ENCODE measurements around the gene RXRA. TPM values are rescaled to one million over a fixed set of nuclear protein-coding genes. Genes with fewer than 3 reads are reported as not detected.

RXRA gene
- total RNA-seq, 4 donors from 2014 or later = 39.4 to 81.3 (median 67.4) TPM

GRCh38 chr9:134460206-134460605 is 134.0 kb downstream of the RXRA start:
- H3K27me3 ChIP-seq = no peaks in the 10 kb centered on the region
- whole genome bisulfite sequencing, 2 donors = 94 to 97% methylated on average over 12 of the region's 12 CpGs
- intact Hi-C loops (cut with DNase I) = no loop called here
- no peak for TF ChIP-seq POLR2A (IDR thresholded peaks at IDR 0.05)
- TF ChIP-seq CTCF (IDR thresholded peaks at IDR 0.05) = no peak
- H3K4me1 ChIP-seq = peaks cover 18 to 30% of the 10 kb centered on the region in 2 donors
- no peak overlapping the region for H3K27ac ChIP-seq
- DNase-seq = no peak
- H3K9me3 ChIP-seq = no peaks in the 10 kb centered on the region
- H3K4me3 ChIP-seq (replicated peaks in 1 of 3) = no peak overlapping the region
- H3K36me3 ChIP-seq = no peaks in the 10 kb centered on the region

- DNase-seq = no peak
- intact Hi-C loops (cut with DNase I) = no loop called here
- H3K9me3 ChIP-seq = no peaks in the 10 kb centered on the region
- TF ChIP-seq CTCF (IDR thresholded peaks at IDR 0.05) (no peak), POLR2A (IDR thresholded peaks at IDR 0.05) (no peak)
- H3K4me1 ChIP-seq = peaks cover 14 to 23% of the 10 kb centered on the region in 2 donors
- WGBS, 2 donors = 85 to 88% methylated on average over 4 to 5 of the region's 5 CpGs
- no peaks in the 10 kb centered on the region for H3K36me3 ChIP-seq
- H3K27me3 ChIP-seq = no peaks in the 10 kb centered on the region
- H3K27ac ChIP-seq = no peak overlapping the region
- no peak overlapping the region for H3K4me3 ChIP-seq (replicated peaks in 1 of 3)
Measured at GRCh38 chr9:134460896-134461295, 134.6 kb downstream of the RXRA start.

- intact Hi-C loops (cut with DNase I) = no loop called here
- TF ChIP-seq CTCF (IDR thresholded peaks at IDR 0.05) (no peak), POLR2A (IDR thresholded peaks at IDR 0.05) (no peak)
- 95 to 97% methylated on average over 6 to 7 of the region's 8 CpGs for WGBS, 2 donors
Measured at GRCh38 chr9:134461426-134461982, 135.2 kb downstream of the RXRA start.

GRCh38 chr9:134462318-134462717 is 136.1 kb downstream of the RXRA start:
- no peak overlapping the region for H3K4me3 ChIP-seq (replicated peaks in 1 of 3)
- H3K27ac ChIP-seq = no peak overlapping the region
- no peaks in the 10 kb centered on the region for H3K36me3 ChIP-seq
- intact Hi-C loops (cut with DNase I) = no loop called here
- no peak for TF ChIP-seq POLR2A (IDR thresholded peaks at IDR 0.05)
- TF ChIP-seq CTCF (IDR thresholded peaks at IDR 0.05) = no peak
- no peak for DNase-seq
- H3K27me3 ChIP-seq = no peaks in the 10 kb centered on the region
- H3K4me1 ChIP-seq = peaks cover 0 to 9% of the 10 kb centered on the region in 2 donors
- no peaks in the 10 kb centered on the region for H3K9me3 ChIP-seq
- WGBS, 2 donors = 42 to 55% methylated on average over 11 to 12 of the region's 13 CpGs

More at GRCh38 chr9:134461426-134461982, 135.2 kb downstream of the RXRA start:
- Histone ChIP-seq H3K9me3 (no peaks in the 10 kb centered on the region), H3K36me3 (no peaks in the 10 kb centered on the region), H3K27me3 (no peaks in the 10 kb centered on the region), H3K4me1 (peaks cover 8 to 17% of the 10 kb centered on the region in 2 donors), H3K27ac (no peak overlapping the region), H3K4me3 (replicated peaks in 1 of 3) (no peak overlapping the region)
- DNase-seq = no peak

- H3K4me3 ChIP-seq (replicated peaks in 1 of 3) = no peak overlapping the region
- intact Hi-C loops (cut with DNase I) = no loop called here
- no peak for TF ChIP-seq CTCF (IDR thresholded peaks at IDR 0.05)
- TF ChIP-seq POLR2A (IDR thresholded peaks at IDR 0.05) = no peak
- H3K9me3 ChIP-seq = no peaks in the 10 kb centered on the region
- no peak for DNase-seq
- no peaks in the 10 kb centered on the region for H3K27me3 ChIP-seq
- H3K36me3 ChIP-seq = no peaks in the 10 kb centered on the region
- H3K4me1 ChIP-seq = peaks cover 0 to under 1% of the 10 kb centered on the region in 2 donors
- H3K27ac ChIP-seq = no peak overlapping the region
- WGBS, 2 donors = 73 to 79% methylated on average over 6 to 7 of the region's 7 CpGs
Measured at GRCh38 chr9:134463280-134463679, 137.0 kb downstream of the RXRA start.

Measured in thyroid gland (tissue), 4 donors.